K562 (cell line): ENCODE results near the gene SNX1. TPM values are rescaled to one million over a fixed set of nuclear protein-coding genes. Genes with fewer than 3 reads are reported as not detected.

Experiments used
- ATAC-seq: fragments of 200-7000 bp; cut with Tn5 transposase; 3 replicates; pipeline ENCODE4 v1.9.1; 2020; ENCODE audit warnings: moderate library complexity
- BruUV-seq: library from RNA; stranded (reverse); fragments of 400-500 nt; replicated peaks from 2 replicates; lab custom pipeline; 2021; lab: Mats Ljungman, UMichigan
- CTCF ChIA-PET: fragments of 300-600 bp; formaldehyde crosslinking; extraction: SDS; loops from one replicate; lab custom pipeline; 2021; ENCODE audit warnings: low intra/inter-chr PET ratio; lab: Yijun Ruan, JAX
- POLR2A ChIA-PET: fragments of 300-600, 350-650 bp; sonication (Branson Sonifier 250); formaldehyde crosslinking; extraction: SDS; loops from one replicate; lab custom pipeline; 2021; ENCODE audit warnings: antibody characterized with exemption, inconsistent platforms; lab: Yijun Ruan, JAX
- DNase-seq, 4 experiments: peaks; one replicate each; pipeline versions ENCODE4 v3.0.0 to v3.0.0-alpha.2; 2011 to 2018; ENCODE audit warnings: low spot score in 3 of 4, mixed read lengths in 3 of 4; ENCODE audit errors: extremely low read depth in 1 of 4
- FAIRE-seq: peaks from 2 replicates; lab custom pipeline; 2011; peaks lifted over from hg19 to GRCh38; lab: Jason Lieb, UNC
- H2AFZ ChIP-seq: 2 replicates; pipeline ENCODE4 v1.6.0; 2011; ENCODE audit warnings: low read depth, low read length, control low read depth, inconsistent platforms
- H3K27ac ChIP-seq: fragments of 200-600 bp; 3 replicates; pipeline ENCODE4 v1.8.0; 2011; ENCODE audit warnings: low read depth, mild to moderate bottlenecking, control low read depth, inconsistent platforms, low read length, moderate library complexity, mixed read lengths; ENCODE audit errors: extremely low read depth
- H3K27me3 ChIP-seq, 2 experiments: fragments of 300-600 bp in 1 of 2; 2 replicates in 1 of 2; 3 replicates in 1 of 2; pipeline versions ENCODE4 v1.6.0 to v1.8.0; 2011; ENCODE audit warnings: inconsistent platforms in 2 of 2, low read length in 2 of 2, mild to moderate bottlenecking in 1 of 2, mixed read lengths in 1 of 2, moderate library complexity in 1 of 2; ENCODE audit not compliant: control insufficient read depth in 2 of 2, insufficient read depth in 2 of 2
- H3K36me3 ChIP-seq: fragments of 300-600 bp; 3 replicates; pipeline ENCODE4 v1.8.0; 2011; ENCODE audit warnings: mild to moderate bottlenecking, low read length, inconsistent platforms; ENCODE audit not compliant: control insufficient read depth, insufficient read depth
- H3K4me1 ChIP-seq, 2 experiments: fragments of 200-600 bp in 1 of 2; replicated peaks in 1 of 2; 2 replicates in 1 of 2; 3 replicates in 1 of 2; pipeline versions ENCODE4 v1.5.1 to v1.8.0; 2011; ENCODE audit warnings: inconsistent platforms in 2 of 2, low read length in 2 of 2, mild to moderate bottlenecking in 1 of 2, mixed read lengths in 1 of 2, moderate library complexity in 1 of 2; ENCODE audit not compliant: control insufficient read depth in 2 of 2, insufficient read depth in 2 of 2
- H3K4me2 ChIP-seq: 2 replicates; pipeline ENCODE4 v1.6.1; 2011; ENCODE audit warnings: low read length, control low read depth, inconsistent platforms, mixed read lengths; ENCODE audit not compliant: insufficient read depth
- H3K4me3 ChIP-seq: fragments of 200-600 bp; sonication (generic), shearing (Covaris generic); 2 replicates; pipeline ENCODE4 v1.5.1; 2016; ENCODE audit warnings: control low read depth, inconsistent platforms
- H3K79me2 ChIP-seq: fragments of 200-600 bp; 3 replicates; pipeline ENCODE4 v1.8.0; 2011; ENCODE audit warnings: low read length, inconsistent platforms; ENCODE audit not compliant: control insufficient read depth, insufficient read depth
- H3K9ac ChIP-seq, 2 experiments: 2 replicates each; pipeline versions ENCODE4 v1.6.0 to v1.6.1; 2011; ENCODE audit warnings: low read depth in 2 of 2, low read length in 2 of 2, control low read depth in 1 of 2, inconsistent platforms in 1 of 2, mild to moderate bottlenecking in 1 of 2, mixed read lengths in 1 of 2; ENCODE audit not compliant: insufficient read depth in 1 of 2
- H3K9me1 ChIP-seq: one replicate; pipeline ENCODE4 v1.6.0; 2011; ENCODE audit warnings: inconsistent platforms, mild to moderate bottlenecking, low read length, moderate library complexity; ENCODE audit not compliant: control insufficient read depth, insufficient read depth
- H3K9me3 ChIP-seq: replicated peaks from 2 replicates; pipeline ENCODE4 v1.5.1; 2011; ENCODE audit warnings: low read depth, low read length, inconsistent platforms; ENCODE audit not compliant: control insufficient read depth, insufficient read depth
- H4K20me1 ChIP-seq: replicated peaks from 2 replicates; pipeline ENCODE4 v1.6.1; 2011; ENCODE audit warnings: low read length, inconsistent platforms, mixed read lengths; ENCODE audit not compliant: control insufficient read depth, insufficient read depth
- ELF1 ChIP-seq: fragments of 200-800 bp; sonication (Bioruptor generic); IDR thresholded peaks from 2 replicates; pipeline ENCODE4 v1.6.1; 2016; ENCODE audit warnings: missing genetic modification characterization, missing compliant biosample characterization
- HNRNPL ChIP-seq: fragments of 200-400 bp; formaldehyde crosslinking; IDR thresholded peaks from 2 replicates; pipeline ENCODE4 v1.6.1; 2017; ENCODE audit warnings: low read depth, mild to moderate bottlenecking, low read length
- HNRNPUL1 ChIP-seq: fragments of 200-400 bp; formaldehyde crosslinking; IDR thresholded peaks from 2 replicates; pipeline ENCODE4 v1.6.1; 2017; ENCODE audit warnings: low read length
- HOXB6 ChIP-seq: fragments of 250-450 bp; sonication (Bioruptor Pico); IDR thresholded peaks from 2 replicates; pipeline ENCODE4 v1.5.1; 2022; ENCODE audit warnings: mild to moderate bottlenecking, borderline replicate concordance
- MECOM ChIP-seq: fragments of 250-450 bp; sonication (Bioruptor Pico); IDR thresholded peaks from 2 replicates; pipeline ENCODE4 v1.8.0; 2022; ENCODE audit warnings: inconsistent platforms
- PHF20 ChIP-seq: fragments of 450-650 bp; IDR thresholded peaks from 2 replicates; pipeline ENCODE4 v1.6.1; 2018; ENCODE audit not compliant: partially characterized antibody
- POLR2H ChIP-seq: IDR thresholded peaks from 2 replicates; pipeline ENCODE4 v1.6.1; 2016; ENCODE audit warnings: missing genetic modification characterization, low read depth, mild to moderate bottlenecking, control low read depth, missing compliant biosample characterization, moderate library complexity
- SIN3A ChIP-seq, 2 experiments: fragments of 150-350 bp in 1 of 2; IDR thresholded peaks; 2 replicates each; pipeline ENCODE4 v1.6.1; 2011 to 2016; ENCODE audit warnings: borderline replicate concordance in 2 of 2, low read depth in 2 of 2, low read length in 2 of 2, mild to moderate bottlenecking in 2 of 2, moderate library complexity in 2 of 2; ENCODE audit not compliant: control insufficient read depth in 1 of 2
- SMARCC2 ChIP-seq: fragments of 450-650 bp; IDR thresholded peaks from 2 replicates; pipeline ENCODE4 v1.6.1; 2017; ENCODE audit warnings: antibody characterized with exemption, moderate library complexity, mild to moderate bottlenecking, low read depth
- TEAD2 ChIP-seq: fragments of 450-650 bp; IDR thresholded peaks from 2 replicates; pipeline ENCODE4 v1.6.1; 2016; ENCODE audit warnings: missing genetic modification characterization, control low read depth, missing compliant biosample characterization
- ZNF408 ChIP-seq: fragments of 250-450 bp; sonication (Bioruptor Pico); IDR thresholded peaks from 2 replicates; pipeline ENCODE4 v1.4.0; 2020; ENCODE audit warnings: low read depth, mild to moderate bottlenecking, moderate library complexity
- ZNF778 ChIP-seq: fragments of 450-650 bp; formaldehyde crosslinking; IDR thresholded peaks from 2 replicates; pipeline ENCODE4 v1.4.0; 2020; ENCODE audit warnings: mild to moderate bottlenecking, moderate library complexity
- WGBS: fragments of 100-300 bp; shearing (Covaris generic); methylation state at CpG from one replicate; pipeline ENCODE4 v1.1.6; 2016; ENCODE audit warnings: low coverage, mixed read lengths; ENCODE audit not compliant: insufficient coverage; ENCODE audit errors: missing lambda C conversion rate; 5-methylcytosine and 5-hydroxymethylcytosine counted together
- in situ Hi-C: fragments of 300-500 bp; cut with MboI; formaldehyde crosslinking; loops from 4 replicates; pipeline ENCODE4 v1.15.0; 2018; ENCODE audit warnings: inconsistent platforms, mixed read lengths
- intact Hi-C: fragments of 100-400 bp; cut with micrococcal nuclease; formaldehyde crosslinking; loops from 2 replicates; pipeline ENCODE4 v1.14.2; 2022
- polyA plus RNA-seq, 8 experiments: library from polyadenylated mRNA; depleted of rRNA in 4 of 8; stranded (reverse) in 5 of 8; unstranded in 3 of 8; fragments of >200 nt; fragmentation: Nextera tagmentation in 2 of 8; fragmentation: Illumina TruSeq in 1 of 8; extraction: Ambion mirVana in 2 of 8; extraction: Trizol in 1 of 8; gene quantifications; 2 replicates each; pipeline versions ENCODE4 v1.2.1 to v1.2.3, GENCODE V29; 2011 to 2014; ENCODE audit warnings: inconsistent platforms in 1 of 8, missing spikeins in 1 of 8
- total RNA-seq, 7 experiments: library from RNA; depleted of rRNA in 6 of 7; stranded (reverse); fragments of >200 nt in 6 of 7; fragmentation: Illumina TruSeq in 2 of 7; extraction: Trizol in 2 of 7; gene quantifications; 2 replicates each; pipeline versions ENCODE4 v1.2.1 to v1.2.3, GENCODE V29; 2011 to 2021; ENCODE audit warnings: low replicate concordance in 1 of 7
- TF ChIP-seq, protein P1 (sequence below): fragments of 250-450 bp; sonication (Bioruptor Pico); IDR thresholded peaks from 2 replicates; pipeline ENCODE4 v1.8.0; 2021; ENCODE audit warnings: mild to moderate bottlenecking, moderate library complexity
- TF ChIP-seq, protein P2 (sequence below): sonication (generic); IDR thresholded peaks from 2 replicates; pipeline ENCODE4 v1.6.1; 2016
- TF ChIP-seq, protein P3 (sequence below): IDR thresholded peaks from 2 replicates; pipeline ENCODE4 v1.6.1; 2016; ENCODE audit warnings: missing genetic modification characterization, missing compliant biosample characterization

The SNX1 gene
- total and polyA plus RNA-seq, 9 of the 15 experiments (the other 6 are each of a cell fraction or from before 2014, with no cell fraction given): 11.0 to 105 (median 59.9) TPM

DNA sequence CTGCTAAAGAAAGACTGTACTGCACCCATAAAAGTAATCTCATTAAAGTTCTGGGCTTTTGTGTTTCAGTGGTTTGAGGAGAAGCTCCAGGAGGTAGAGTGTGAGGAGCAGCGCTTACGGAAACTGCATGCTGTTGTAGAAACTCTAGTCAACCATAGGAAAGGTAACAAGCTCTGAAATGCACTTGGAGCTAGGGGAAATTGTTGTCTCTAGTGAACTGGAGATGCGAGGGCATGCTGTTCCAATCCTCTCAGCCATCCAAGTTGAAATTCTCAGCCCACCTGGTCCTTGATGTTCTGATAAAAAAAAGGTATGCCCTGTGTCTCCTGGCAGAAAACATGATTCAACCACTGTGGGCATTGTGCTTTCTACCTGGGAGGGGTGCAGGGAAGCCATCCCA is 34.4 kb downstream of the SNX1 start:
- BruUV-seq: no TSS peak
- no peak overlapping the region for H3K4me3 ChIP-seq
- H3K9ac ChIP-seq: no peak overlapping the region
- no peak overlapping the region for H2AFZ ChIP-seq
- TF ChIP-seq MECOM: no peak
- TF ChIP-seq HOXB6: no peak
- no peak for TF ChIP-seq SMARCC2
- TF ChIP-seq ZNF778 (CRISPR knock-in tag): no peak
- no peak for TF ChIP-seq HNRNPL
- TF ChIP-seq ZNF408 (CRISPR knock-in tag): no peak
- no peak for TF ChIP-seq SIN3A (IDR thresholded peaks at IDR 0.05; ENCODE audit: borderline replicate concordance in 2 of 2, control insufficient read depth in 1 of 2, low read depth in 2 of 2, low read length in 2 of 2)
- TF ChIP-seq, protein P1, sequence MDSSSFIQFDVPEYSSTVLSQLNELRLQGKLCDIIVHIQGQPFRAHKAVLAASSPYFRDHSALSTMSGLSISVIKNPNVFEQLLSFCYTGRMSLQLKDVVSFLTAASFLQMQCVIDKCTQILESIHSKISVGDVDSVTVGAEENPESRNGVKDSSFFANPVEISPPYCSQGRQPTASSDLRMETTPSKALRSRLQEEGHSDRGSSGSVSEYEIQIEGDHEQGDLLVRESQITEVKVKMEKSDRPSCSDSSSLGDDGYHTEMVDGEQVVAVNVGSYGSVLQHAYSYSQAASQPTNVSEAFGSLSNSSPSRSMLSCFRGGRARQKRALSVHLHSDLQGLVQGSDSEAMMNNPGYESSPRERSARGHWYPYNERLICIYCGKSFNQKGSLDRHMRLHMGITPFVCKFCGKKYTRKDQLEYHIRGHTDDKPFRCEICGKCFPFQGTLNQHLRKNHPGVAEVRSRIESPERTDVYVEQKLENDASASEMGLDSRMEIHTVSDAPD (CRISPR knock-in tag): no peak
- TF ChIP-seq, protein P2, sequence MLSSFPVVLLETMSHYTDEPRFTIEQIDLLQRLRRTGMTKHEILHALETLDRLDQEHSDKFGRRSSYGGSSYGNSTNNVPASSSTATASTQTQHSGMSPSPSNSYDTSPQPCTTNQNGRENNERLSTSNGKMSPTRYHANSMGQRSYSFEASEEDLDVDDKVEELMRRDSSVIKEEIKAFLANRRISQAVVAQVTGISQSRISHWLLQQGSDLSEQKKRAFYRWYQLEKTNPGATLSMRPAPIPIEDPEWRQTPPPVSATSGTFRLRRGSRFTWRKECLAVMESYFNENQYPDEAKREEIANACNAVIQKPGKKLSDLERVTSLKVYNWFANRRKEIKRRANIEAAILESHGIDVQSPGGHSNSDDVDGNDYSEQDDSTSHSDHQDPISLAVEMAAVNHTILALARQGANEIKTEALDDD: no peak
- TF ChIP-seq HNRNPUL1: no peak
- no peak for TF ChIP-seq PHF20
- no peak for TF ChIP-seq POLR2H (tag)
- TF ChIP-seq ELF1 (tag): no peak
- no peak for TF ChIP-seq TEAD2 (tag)
- TF ChIP-seq, protein P3, sequence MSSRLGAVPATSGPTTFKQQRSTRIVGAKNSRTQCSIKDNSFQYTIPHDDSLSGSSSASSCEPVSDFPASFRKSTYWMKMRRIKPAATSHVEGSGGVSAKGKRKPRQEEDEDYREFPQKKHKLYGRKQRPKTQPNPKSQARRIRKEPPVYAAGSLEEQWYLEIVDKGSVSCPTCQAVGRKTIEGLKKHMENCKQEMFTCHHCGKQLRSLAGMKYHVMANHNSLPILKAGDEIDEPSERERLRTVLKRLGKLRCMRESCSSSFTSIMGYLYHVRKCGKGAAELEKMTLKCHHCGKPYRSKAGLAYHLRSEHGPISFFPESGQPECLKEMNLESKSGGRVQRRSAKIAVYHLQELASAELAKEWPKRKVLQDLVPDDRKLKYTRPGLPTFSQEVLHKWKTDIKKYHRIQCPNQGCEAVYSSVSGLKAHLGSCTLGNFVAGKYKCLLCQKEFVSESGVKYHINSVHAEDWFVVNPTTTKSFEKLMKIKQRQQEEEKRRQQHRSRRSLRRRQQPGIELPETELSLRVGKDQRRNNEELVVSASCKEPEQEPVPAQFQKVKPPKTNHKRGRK (tag): no peak
- TF ChIP-seq, all 486 proteins: peak for 0
- in situ Hi-C loops (no loop called here), intact Hi-C loops (no loop called here)
- WGBS: 92% methylated on average over 3 of the region's 3 CpGs
- no peaks in the 10 kb centered on the region for H3K79me2 ChIP-seq
- DNase-seq: no peak
- ATAC-seq: no peak
- no peaks in the 10 kb centered on the region for H3K9me3 ChIP-seq
- FAIRE-seq: no peak
- ChIA-PET POLR2A (interaction anchor here (0.6 to 5.9 kb wide), 4 partner anchors 8 to 37 kb away, joined by 3 to 34 read pairs (median 3); partner anchors contain the start of gene CIAO2A), CTCF (no interaction called here)
- no peaks in the 10 kb centered on the region; the same call in 1 of the 2 replicates for H4K20me1 ChIP-seq
- no peak overlapping the region for H3K4me2 ChIP-seq
- peaks cover 89% of the 10 kb centered on the region for H3K36me3 ChIP-seq
- H3K27me3 ChIP-seq: no peaks in the 10 kb centered on the region
- H3K27ac ChIP-seq: no peak overlapping the region
- H3K4me1 ChIP-seq: peaks cover 0 to 4% of the 10 kb centered on the region in 2 experiments; a peak in 1 of 5 replicates
- H3K9me1 ChIP-seq: no peaks in the 10 kb centered on the region
